RWPE1 (cell line): ENCODE measurements around the gene MAN2B1.

Source experiments
- CTCF ChIA-PET: fragments of 350-600 bp; sonication (Branson Sonifier 250); formaldehyde crosslinking; extraction: SDS; loops from one replicate; lab custom pipeline; 2021; lab: Yijun Ruan, JAX
- POLR2A ChIA-PET: fragments of 400-600 bp; formaldehyde crosslinking; extraction: SDS; loops from one replicate; lab custom pipeline; 2020; ENCODE audit warnings: antibody characterized with exemption; ENCODE audit not compliant: low non-redundant PET; lab: Yijun Ruan, JAX
- DNase-seq: peaks from one replicate; pipeline ENCODE4 v3.0.0; 2012; ENCODE audit warnings: low spot score
- H3K27ac ChIP-seq: fragments of 450-650 bp; 2 replicates; pipeline ENCODE4 v1.5.1; 2017
- TF ChIP-seq, protein P1 (sequence below): fragments of 450-650 bp; conservative IDR thresholded peaks from 2 replicates; pipeline ENCODE4 v1.5.1; 2017; ENCODE audit warnings: low read depth, mild to moderate bottlenecking

MAN2B1 gene

DNA sequence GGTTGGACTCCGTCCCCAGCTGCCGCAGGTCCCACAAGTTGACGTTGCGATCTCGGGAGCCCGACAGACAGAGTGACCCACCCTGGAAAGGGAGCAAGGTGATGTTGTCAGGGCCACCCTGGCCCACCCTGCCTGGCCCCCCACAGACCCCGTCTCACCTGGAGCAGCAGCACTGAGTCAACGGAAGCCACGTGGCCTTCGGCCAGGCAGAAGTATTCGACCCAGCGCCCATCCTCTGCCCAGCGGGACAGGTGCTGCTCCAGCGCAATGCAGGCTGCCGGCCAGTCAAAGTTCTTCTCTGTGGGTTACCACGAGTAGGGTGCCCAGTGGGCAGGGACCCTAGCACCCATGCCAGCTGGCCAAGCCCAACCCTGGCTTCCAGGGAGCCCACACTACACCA lies 28.1 kb upstream of the MAN2B1 start:
- TF ChIP-seq, protein P1, sequence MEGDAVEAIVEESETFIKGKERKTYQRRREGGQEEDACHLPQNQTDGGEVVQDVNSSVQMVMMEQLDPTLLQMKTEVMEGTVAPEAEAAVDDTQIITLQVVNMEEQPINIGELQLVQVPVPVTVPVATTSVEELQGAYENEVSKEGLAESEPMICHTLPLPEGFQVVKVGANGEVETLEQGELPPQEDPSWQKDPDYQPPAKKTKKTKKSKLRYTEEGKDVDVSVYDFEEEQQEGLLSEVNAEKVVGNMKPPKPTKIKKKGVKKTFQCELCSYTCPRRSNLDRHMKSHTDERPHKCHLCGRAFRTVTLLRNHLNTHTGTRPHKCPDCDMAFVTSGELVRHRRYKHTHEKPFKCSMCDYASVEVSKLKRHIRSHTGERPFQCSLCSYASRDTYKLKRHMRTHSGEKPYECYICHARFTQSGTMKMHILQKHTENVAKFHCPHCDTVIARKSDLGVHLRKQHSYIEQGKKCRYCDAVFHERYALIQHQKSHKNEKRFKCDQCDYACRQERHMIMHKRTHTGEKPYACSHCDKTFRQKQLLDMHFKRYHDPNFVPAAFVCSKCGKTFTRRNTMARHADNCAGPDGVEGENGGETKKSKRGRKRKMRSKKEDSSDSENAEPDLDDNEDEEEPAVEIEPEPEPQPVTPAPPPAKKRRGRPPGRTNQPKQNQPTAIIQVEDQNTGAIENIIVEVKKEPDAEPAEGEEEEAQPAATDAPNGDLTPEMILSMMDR = no peak
- ChIA-PET POLR2A (no interaction called here), CTCF (no interaction called here)
- DNase-seq = no peak
- no peak overlapping the region for H3K27ac ChIP-seq

DNA sequence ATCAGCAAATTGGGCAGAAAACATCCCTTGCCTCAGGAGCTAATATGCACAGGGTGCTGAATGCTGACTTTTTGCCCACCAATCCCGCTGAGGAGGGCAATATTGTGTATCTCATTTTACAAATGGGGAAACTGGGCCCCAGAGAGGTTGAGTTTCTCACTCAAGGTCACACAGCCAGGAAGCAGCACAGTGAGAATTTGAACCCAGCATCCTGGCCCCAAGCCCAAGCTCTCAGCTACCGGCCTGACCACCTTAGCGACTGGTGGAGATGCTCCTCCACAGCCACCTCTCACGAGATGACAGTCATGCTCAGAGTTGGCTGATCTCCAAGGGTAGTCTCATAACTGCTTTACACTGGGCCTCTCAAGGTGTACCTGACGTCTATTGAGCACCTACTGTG lies 26.4 kb upstream of the MAN2B1 start:
- H3K27ac ChIP-seq = no peak overlapping the region
- no peak for DNase-seq
- ChIA-PET POLR2A (no interaction called here), CTCF (no interaction called here)
- TF ChIP-seq, protein P1 = no peak

DNA sequence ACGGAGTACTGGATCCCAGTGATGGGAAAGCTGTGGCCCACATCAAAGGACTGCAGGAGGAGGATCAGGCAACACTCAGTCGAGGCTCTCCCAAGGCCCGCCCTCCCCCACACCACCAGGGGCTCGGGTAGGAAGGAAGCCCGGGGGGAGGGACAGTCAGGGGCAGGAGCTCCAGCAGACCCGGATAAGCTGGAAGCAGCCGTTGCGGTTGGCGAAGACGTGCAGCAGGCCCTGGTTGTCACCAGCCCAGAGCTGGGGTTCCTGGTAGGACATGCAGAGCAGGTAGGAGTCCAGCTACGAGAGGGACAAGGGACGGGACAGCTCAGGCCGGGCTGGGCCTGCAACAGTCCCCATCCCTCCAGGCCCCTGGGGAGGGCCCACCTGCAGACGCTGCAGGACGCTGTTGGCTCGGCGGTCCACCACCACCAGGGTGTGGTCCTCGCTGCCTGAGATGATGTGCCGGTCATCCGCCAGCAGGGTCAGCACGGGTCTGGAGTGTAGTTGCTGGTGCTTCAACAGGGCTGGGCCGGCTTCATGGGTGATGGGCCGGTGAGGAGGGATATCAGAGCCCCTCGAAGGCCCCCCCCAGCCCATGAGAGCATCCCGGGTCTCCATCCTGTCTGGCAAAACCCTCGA lies 23.2 kb upstream of the MAN2B1 start:
- ChIA-PET POLR2A (no interaction called here), CTCF (interaction anchor here (0.7 kb wide), 1 partner anchor 32 kb away, joined by 3 read pairs; no protein-coding TSS in a partner anchor)
- no peak overlapping the region; the same call in 1 of the 2 replicates for H3K27ac ChIP-seq
- no peak for DNase-seq
- TF ChIP-seq, protein P1 = no peak

DNA sequence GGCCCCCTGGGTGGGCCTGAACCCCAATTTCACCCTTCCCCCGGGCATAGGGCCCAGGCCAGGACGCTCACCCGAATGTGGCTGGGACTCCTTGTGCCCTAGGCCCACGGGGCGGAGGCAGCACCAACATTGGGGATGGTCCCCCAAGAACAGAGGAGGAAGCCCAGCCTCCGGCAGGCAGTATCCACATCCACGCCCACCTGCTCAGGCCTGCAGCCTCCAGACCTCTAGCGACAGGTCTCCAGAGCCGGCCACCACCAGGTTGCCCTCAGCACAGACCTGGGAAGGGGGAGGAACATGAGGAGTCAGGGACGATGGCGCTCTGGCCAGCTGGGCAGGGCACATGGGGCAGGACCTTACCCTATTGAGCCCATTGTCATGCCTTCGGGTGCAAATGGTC lies 22.5 kb upstream of the MAN2B1 start:
- no peak for DNase-seq
- no peak overlapping the region for H3K27ac ChIP-seq
- TF ChIP-seq, protein P1 = no peak
- POLR2A ChIA-PET = no interaction called here
- CTCF ChIA-PET = interaction anchor here (0.7 kb wide), 1 partner anchor 33 kb away, joined by 3 read pairs; no protein-coding TSS in a partner anchor

DNA sequence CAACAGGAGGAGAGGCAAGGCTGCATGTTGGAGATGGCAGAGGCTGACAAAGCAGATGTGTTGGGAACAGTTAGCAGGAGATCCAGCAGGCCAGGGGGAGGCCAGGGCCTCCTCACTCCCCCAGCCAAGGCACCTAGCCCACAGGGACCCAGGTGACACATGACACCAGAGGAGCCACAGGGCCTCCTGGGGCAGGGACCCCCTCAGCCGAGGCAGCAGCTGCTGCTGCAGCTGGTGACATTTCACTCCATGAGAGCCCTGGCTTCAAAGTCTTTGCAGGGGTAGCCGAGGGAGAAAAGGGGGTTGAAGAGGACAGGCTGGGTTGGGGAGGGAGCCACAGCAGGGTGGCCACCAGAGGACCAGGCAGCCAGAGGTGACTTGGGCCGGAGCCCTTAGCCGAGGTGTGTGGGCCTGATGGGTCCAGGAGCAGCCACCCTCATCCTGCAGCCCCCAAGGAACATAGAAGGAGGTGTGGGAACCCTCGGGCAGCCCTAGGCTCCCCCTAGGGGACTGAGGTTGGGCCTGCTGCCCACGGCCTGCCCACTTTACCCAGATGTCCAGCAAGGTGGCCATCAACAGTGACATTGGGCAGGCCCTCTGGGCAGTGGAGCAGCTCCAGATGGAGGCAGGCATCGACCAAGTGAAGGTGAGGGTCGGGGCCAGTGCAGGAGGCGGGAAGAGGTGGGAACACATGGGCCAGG lies 21.1 kb upstream of the MAN2B1 start, which contains the start of gene GNG14:
GNG14 (plus strand) TSS at position 503 of the 701 bp plus-strand sequence; CDS start at position 554, 51 bp downstream.
- POLR2A ChIA-PET = no interaction called here
- CTCF ChIA-PET = interaction anchor here (0.6 kb wide), 1 partner anchor 10 kb away, joined by 3 read pairs; no protein-coding TSS in a partner anchor

DNA sequence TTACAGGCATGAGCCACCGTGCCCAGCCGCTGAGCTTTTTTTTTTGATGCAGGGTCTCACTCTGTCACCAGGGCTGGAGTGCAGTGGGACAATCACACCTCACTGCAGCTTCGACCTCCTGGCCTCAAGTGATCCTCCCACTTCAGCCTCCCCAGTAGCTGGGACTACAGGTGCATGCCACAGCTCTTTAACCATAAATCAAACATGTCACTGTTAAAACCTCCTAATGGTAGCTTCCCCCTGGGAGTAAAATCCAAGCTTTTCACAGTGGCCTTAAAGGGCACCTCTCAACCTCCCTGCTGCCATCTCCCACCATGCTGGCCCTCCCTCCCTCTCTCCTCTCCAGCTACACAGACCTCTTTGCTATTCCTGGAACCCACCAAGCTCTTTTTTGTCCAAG lies 19.3 kb upstream of the MAN2B1 start:
- no peak for DNase-seq
- no peak overlapping the region for H3K27ac ChIP-seq
- ChIA-PET POLR2A (no interaction called here), CTCF (interaction anchor here (1.1 kb wide), 1 partner anchor 162 kb away, joined by 4 read pairs; no protein-coding TSS in a partner anchor)
- TF ChIP-seq, protein P1 = no peak

More for the DNA sequence above, 21.1 kb upstream of the MAN2B1 start, which contains the start of gene GNG14:
- TF ChIP-seq, protein P1 = no peak
- DNase-seq = no peak
- no peak within 1 kb of the TSS; the same call in 1 of the 2 replicates for H3K27ac ChIP-seq
